ENCODE data around the gene NEK6. TPM values are rescaled to one million over a fixed set of nuclear protein-coding genes. Genes with fewer than 3 reads are reported as not detected.

NEK6 gene
- total RNA-seq, 1 donor from 2014 or later, result 43.9 TPM

GRCh38 chr9:124261736-124262648, 4.2 kb downstream of the NEK6 start:
- TF ChIP-seq CTCF (IDR thresholded peaks at IDR 0.05; ENCODE audit: unreplicated experiment), result no peak
- no peak for DNase-seq (ENCODE audit: low spot score)
- H3K4me3 Mint-ChIP-seq (ENCODE audit: unreplicated experiment), result peak overlapping the region; percentile 53
- H3K27me3 Mint-ChIP-seq (ENCODE audit: unreplicated experiment), result peaks cover 9% of the 10 kb centered on the region
- no peak overlapping the region for H3K27ac Mint-ChIP-seq (ENCODE audit: unreplicated experiment)
- H3K9me3 Mint-ChIP-seq (ENCODE audit: unreplicated experiment), result no peaks in the 10 kb centered on the region
- H3K36me3 Mint-ChIP-seq (ENCODE audit: low read depth, unreplicated experiment), result no peaks in the 10 kb centered on the region
- H3K4me1 Mint-ChIP-seq (ENCODE audit: unreplicated experiment), result peaks cover 60% of the 10 kb centered on the region

GRCh38 chr9:124262649-124262972, 4.9 kb downstream of the NEK6 start:
- H3K9me3 Mint-ChIP-seq (ENCODE audit: unreplicated experiment), result no peaks in the 10 kb centered on the region
- peaks cover 66% of the 10 kb centered on the region for H3K4me1 Mint-ChIP-seq (ENCODE audit: unreplicated experiment)
- no peak overlapping the region for H3K4me3 Mint-ChIP-seq (ENCODE audit: unreplicated experiment)
- DNase-seq (ENCODE audit: low spot score), result no peak
- no peak for TF ChIP-seq CTCF (IDR thresholded peaks at IDR 0.05; ENCODE audit: unreplicated experiment)
- no peak overlapping the region for H3K27ac Mint-ChIP-seq (ENCODE audit: unreplicated experiment)
- H3K27me3 Mint-ChIP-seq (ENCODE audit: unreplicated experiment), result peaks cover 5% of the 10 kb centered on the region
- no peaks in the 10 kb centered on the region for H3K36me3 Mint-ChIP-seq (ENCODE audit: low read depth, unreplicated experiment)

GRCh38 chr9:124263213-124263612, 5.5 kb downstream of the NEK6 start:
- no peaks in the 10 kb centered on the region for H3K36me3 Mint-ChIP-seq (ENCODE audit: low read depth, unreplicated experiment)
- TF ChIP-seq CTCF (IDR thresholded peaks at IDR 0.05; ENCODE audit: unreplicated experiment), result no peak
- no peak for DNase-seq (ENCODE audit: low spot score)
- H3K27ac Mint-ChIP-seq (ENCODE audit: unreplicated experiment), result no peak overlapping the region
- H3K4me1 Mint-ChIP-seq (ENCODE audit: unreplicated experiment), result peaks cover 69% of the 10 kb centered on the region
- H3K9me3 Mint-ChIP-seq (ENCODE audit: unreplicated experiment), result no peaks in the 10 kb centered on the region
- peaks cover 5% of the 10 kb centered on the region for H3K27me3 Mint-ChIP-seq (ENCODE audit: unreplicated experiment)
- no peak overlapping the region for H3K4me3 Mint-ChIP-seq (ENCODE audit: unreplicated experiment)

- DNase-seq (ENCODE audit: low spot score), result no peak
- no peak overlapping the region for H3K27ac Mint-ChIP-seq (ENCODE audit: unreplicated experiment)
- H3K4me3 Mint-ChIP-seq (ENCODE audit: unreplicated experiment), result no peak overlapping the region
- H3K9me3 Mint-ChIP-seq (ENCODE audit: unreplicated experiment), result no peaks in the 10 kb centered on the region
- TF ChIP-seq CTCF (IDR thresholded peaks at IDR 0.05; ENCODE audit: unreplicated experiment), result no peak
- H3K27me3 Mint-ChIP-seq (ENCODE audit: unreplicated experiment), result peaks cover 5% of the 10 kb centered on the region
- peaks cover 64% of the 10 kb centered on the region for H3K4me1 Mint-ChIP-seq (ENCODE audit: unreplicated experiment)
- H3K36me3 Mint-ChIP-seq (ENCODE audit: low read depth, unreplicated experiment), result no peaks in the 10 kb centered on the region
These were observed 6.2 kb downstream of the NEK6 start for GRCh38 chr9:124263800-124264426.

GRCh38 chr9:124264823-124265233, 7.1 kb downstream of the NEK6 start:
- Mint-ChIP-seq H3K36me3 (ENCODE audit: low read depth, unreplicated experiment) (no peaks in the 10 kb centered on the region), H3K9me3 (ENCODE audit: unreplicated experiment) (no peaks in the 10 kb centered on the region), H3K27ac (ENCODE audit: unreplicated experiment) (no peak overlapping the region), H3K4me3 (ENCODE audit: unreplicated experiment) (no peak overlapping the region), H3K27me3 (ENCODE audit: unreplicated experiment) (peaks cover 5% of the 10 kb centered on the region), H3K4me1 (ENCODE audit: unreplicated experiment) (peaks cover 56% of the 10 kb centered on the region)
- TF ChIP-seq CTCF (IDR thresholded peaks at IDR 0.05; ENCODE audit: unreplicated experiment), result no peak
- no peak for DNase-seq (ENCODE audit: low spot score)
